ENCODE results near the gene BMP6. TPM values are rescaled to one million over a fixed set of nuclear protein-coding genes. Genes with fewer than 3 reads are reported as not detected.

The BMP6 gene
- total and polyA plus RNA-seq, 11 donors: 1.1 to 5.1 (median 2.7) TPM

- intact Hi-C loops (cut with DNase I): loop anchor here in 1 of 10 donors (10.0 kb wide), 1 partner anchor 169 kb away; the partner anchor contains the start of gene BMP6
- ATAC-seq: no peak
- no peak overlapping the region for H3K4me3 ChIP-seq
Measured at GRCh38 chr6:7893342-7893741, 167.4 kb downstream of the BMP6 start.

GRCh38 chr6:7894262-7895124 is 168.6 kb downstream of the BMP6 start:
- Histone ChIP-seq H3K4me3 (no peak overlapping the region), H3K27ac (no peak overlapping the region), H3K9me3 (no peaks in the 10 kb centered on the region), H3K36me3 (peaks cover 0 to 100% (median 98%) of the 10 kb centered on the region in 9 donors), H3K27me3 (no peaks in the 10 kb centered on the region), H3K4me1 (peaks cover 0 to 14% (median 6%) of the 10 kb centered on the region in 12 donors)
- intact Hi-C loops (cut with DNase I): loop anchor here in 2 of 10 donors (5.0 to 10.0 kb wide), 2 partner anchors 113 to 170 kb away; partner anchors contain the start of gene BMP6 (in 1 of the 2)
- no peak for DNase-seq
- WGBS, 4 donors: 88 to 92% (median 90%) methylated on average over 13 of the region's 13 CpGs
- ATAC-seq: no peak
- TF ChIP-seq CTCF (IDR thresholded peaks at IDR 0.05) (no peak), POLR2A (IDR thresholded peaks at IDR 0.05) (no peak)

More at GRCh38 chr6:7893342-7893741, 167.4 kb downstream of the BMP6 start:
- peaks cover 0 to 14% (median 6%) of the 10 kb centered on the region in 12 donors for H3K4me1 ChIP-seq
- no peak for DNase-seq
- no peaks in the 10 kb centered on the region for H3K27me3 ChIP-seq
- peaks cover 4 to 100% (median 98%) of the 10 kb centered on the region in 9 donors for H3K36me3 ChIP-seq
- WGBS, 4 donors: 94 to 96% (median 95%) methylated on average over 12 of the region's 12 CpGs
- H3K9me3 ChIP-seq: no peaks in the 10 kb centered on the region
- H3K27ac ChIP-seq: no peak overlapping the region
- no peak for TF ChIP-seq CTCF (IDR thresholded peaks at IDR 0.05)

GRCh38 chr6:7895125-7895423 is 169.2 kb downstream of the BMP6 start:
- 76 to 91% (median 88%) methylated on average over 7 of the region's 7 CpGs for WGBS, 4 donors
- Histone ChIP-seq H3K27me3 (no peaks in the 10 kb centered on the region), H3K4me3 (no peak overlapping the region), H3K9me3 (no peaks in the 10 kb centered on the region), H3K27ac (no peak overlapping the region), H3K4me1 (peaks cover 0 to 14% (median 6%) of the 10 kb centered on the region in 12 donors), H3K36me3 (peaks cover 0 to 100% (median 98%) of the 10 kb centered on the region in 9 donors)
- intact Hi-C loops (cut with DNase I): loop anchor here in 2 of 10 donors (5.0 to 10.0 kb wide), 2 partner anchors 112 to 170 kb away; partner anchors contain the start of gene BMP6 (in 1 of the 2)
- TF ChIP-seq POLR2A (IDR thresholded peaks at IDR 0.05) (no peak), CTCF (IDR thresholded peaks at IDR 0.05) (no peak)
- DNase-seq (no peak), ATAC-seq (no peak)

- H3K36me3 ChIP-seq: peaks cover 0 to 100% (median 99%) of the 10 kb centered on the region in 9 donors
- peaks cover 0 to 6% (median 0%) of the 10 kb centered on the region in 12 donors for H3K4me1 ChIP-seq
- intact Hi-C loops (cut with DNase I): loop anchor here in 2 of 10 donors (5.0 to 10.0 kb wide), 2 partner anchors 111 to 172 kb away; partner anchors contain the start of gene BMP6 (in 1 of the 2)
- no peak overlapping the region for H3K27ac ChIP-seq
- no peaks in the 10 kb centered on the region for H3K9me3 ChIP-seq
- WGBS, 4 donors: 78 to 85% (median 82%) methylated on average over 6 of the region's 6 CpGs
- DNase-seq: no peak
- H3K4me3 ChIP-seq: no peak overlapping the region
- TF ChIP-seq CTCF (IDR thresholded peaks at IDR 0.05) (no peak), POLR2A (IDR thresholded peaks at IDR 0.05) (no peak)
- H3K27me3 ChIP-seq: no peaks in the 10 kb centered on the region
- ATAC-seq: no peak
Measured at GRCh38 chr6:7896465-7896987, 170.6 kb downstream of the BMP6 start.

Data from heart left ventricle (tissue), 16 donors.